ENCODE results near the gene S100PBP.

DNA sequence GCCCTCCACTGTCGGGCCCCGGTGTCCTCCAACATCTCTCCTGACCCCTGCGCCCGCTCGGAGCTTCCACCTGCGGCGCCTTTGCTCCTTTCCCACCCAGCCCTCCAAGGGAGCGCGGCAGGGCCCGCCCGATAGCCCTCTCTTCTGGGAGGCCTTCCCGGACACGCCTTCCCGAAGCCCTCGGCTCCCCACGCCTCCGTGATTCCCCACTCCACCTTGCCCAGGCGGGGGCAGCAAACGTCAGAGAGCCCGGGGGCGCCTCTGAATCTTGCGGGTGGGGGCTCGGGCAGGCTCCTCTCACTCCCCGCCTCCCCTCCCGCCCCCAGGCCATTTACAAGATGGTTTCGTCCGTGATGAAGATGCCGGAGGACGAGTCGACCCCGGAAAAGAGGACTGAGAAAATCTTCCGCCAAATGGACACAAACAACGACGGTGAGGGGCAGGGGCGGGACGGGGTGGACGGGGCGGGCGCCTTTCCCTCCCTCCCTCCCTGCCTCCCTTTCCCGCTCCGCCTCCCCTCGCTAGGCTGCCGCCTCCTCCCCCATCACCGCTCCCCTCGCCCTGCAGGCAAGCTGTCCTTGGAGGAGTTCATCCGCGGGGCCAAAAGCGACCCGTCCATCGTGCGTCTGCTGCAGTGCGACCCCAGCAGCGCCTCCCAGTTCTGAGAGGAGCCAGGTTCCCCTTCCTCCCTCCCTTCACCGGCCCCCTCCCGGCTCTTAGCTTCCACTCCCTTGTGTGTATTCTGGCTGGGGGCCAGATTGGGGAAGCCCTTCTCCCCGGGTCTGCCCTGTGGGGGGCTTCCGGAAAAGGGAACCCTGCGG is 76.0 kb downstream of the S100PBP start:
- TF ChIP-seq, protein P1, sequence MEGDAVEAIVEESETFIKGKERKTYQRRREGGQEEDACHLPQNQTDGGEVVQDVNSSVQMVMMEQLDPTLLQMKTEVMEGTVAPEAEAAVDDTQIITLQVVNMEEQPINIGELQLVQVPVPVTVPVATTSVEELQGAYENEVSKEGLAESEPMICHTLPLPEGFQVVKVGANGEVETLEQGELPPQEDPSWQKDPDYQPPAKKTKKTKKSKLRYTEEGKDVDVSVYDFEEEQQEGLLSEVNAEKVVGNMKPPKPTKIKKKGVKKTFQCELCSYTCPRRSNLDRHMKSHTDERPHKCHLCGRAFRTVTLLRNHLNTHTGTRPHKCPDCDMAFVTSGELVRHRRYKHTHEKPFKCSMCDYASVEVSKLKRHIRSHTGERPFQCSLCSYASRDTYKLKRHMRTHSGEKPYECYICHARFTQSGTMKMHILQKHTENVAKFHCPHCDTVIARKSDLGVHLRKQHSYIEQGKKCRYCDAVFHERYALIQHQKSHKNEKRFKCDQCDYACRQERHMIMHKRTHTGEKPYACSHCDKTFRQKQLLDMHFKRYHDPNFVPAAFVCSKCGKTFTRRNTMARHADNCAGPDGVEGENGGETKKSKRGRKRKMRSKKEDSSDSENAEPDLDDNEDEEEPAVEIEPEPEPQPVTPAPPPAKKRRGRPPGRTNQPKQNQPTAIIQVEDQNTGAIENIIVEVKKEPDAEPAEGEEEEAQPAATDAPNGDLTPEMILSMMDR (IDR thresholded peaks at IDR 0.05 in 8 of 11, conservative IDR thresholded peaks at IDR 0.05 in 3 of 11): peak in 3 of 11 experiments; percentile 24 to 50 (median 28)
- no peak for TF ChIP-seq POLR2AphosphoS5 (IDR thresholded peaks at IDR 0.05)
